HG02642 (cell line): Measurements from ENCODE around the gene SYPL1.

ENCODE experiments used
- ATAC-seq: cut with Tn5 transposase; IDR thresholded peaks from one replicate; pipeline ENCODE4 v1.9.1; 2021; ENCODE audit warnings: mild to moderate bottlenecking; ENCODE audit not compliant: unreplicated experiment, poor library complexity

SYPL1 gene

DNA sequence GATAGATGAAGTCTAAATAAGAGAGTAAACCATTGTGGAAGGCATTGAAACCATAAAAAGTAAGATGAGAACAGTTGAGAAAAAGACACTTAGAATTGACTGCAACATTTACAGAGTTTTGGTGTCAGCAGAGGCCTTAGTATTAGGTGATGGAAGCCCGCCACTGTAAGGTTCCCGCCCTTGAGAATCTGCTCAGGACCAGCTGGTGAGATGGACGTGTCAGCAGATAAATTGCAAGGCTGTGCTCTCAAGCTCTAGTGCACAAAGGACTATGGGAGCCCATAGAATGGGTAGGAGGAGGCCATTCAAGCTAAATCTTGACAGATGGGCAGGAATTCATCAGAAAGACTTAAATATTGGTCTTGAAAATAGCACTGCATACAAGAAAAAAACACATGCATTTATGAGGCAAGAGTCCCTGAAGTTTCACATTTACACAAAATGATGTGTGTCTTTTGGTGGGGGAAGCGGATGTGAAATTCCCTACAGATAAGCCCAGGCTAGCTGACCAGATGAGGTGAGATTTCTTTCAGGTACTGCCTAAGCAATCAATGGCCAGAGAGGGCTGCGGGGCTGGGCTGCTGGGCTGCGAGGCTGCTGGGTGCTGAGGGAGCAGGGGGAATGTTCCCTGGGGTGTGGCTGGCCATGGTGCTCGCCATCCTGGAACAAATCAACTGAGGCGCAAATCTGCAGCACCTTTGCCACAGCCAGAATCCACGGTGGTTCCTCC lies 42.5 kb downstream of the SYPL1 start:
- no peak for ATAC-seq

DNA sequence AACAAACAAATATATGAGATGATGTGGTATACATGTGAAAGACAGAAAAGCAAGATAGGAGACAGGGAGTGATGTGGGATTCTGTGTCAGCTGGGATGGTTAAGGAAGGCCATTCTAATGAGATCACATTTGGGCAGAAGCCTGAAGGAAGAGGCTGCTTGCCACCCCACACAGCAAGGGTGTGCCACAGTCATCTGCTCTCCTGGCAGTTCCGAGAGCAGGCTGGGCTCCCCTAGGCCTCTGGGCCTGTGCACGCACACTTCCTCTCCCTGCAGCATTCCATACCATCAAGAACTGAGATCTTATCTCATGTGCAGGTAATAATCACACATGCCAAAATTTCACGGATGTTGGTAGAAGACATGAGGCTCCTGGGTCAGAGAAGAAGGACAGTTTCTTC lies 43.1 kb downstream of the SYPL1 start:
- no peak for ATAC-seq

DNA sequence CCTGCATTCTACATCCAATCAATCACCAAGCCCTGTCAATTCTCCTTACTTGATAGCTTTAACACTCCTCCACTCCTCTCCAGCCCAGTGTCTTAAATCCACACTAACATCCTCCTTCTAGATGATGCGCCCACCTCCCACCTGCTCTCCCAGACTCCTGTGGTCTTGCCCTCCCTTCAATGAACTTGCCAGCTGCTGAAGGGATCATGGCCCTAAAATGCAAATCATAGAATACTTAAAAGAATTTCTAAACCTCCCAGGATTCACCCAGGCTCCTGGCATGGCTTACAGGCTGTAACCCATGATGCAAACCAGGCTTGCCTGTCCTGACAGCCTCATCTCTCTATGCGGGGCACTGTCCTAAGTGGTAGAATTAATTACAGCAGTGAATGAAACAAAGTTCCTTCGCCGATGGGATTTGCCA lies 43.6 kb downstream of the SYPL1 start:
- ATAC-seq, result no peak

DNA sequence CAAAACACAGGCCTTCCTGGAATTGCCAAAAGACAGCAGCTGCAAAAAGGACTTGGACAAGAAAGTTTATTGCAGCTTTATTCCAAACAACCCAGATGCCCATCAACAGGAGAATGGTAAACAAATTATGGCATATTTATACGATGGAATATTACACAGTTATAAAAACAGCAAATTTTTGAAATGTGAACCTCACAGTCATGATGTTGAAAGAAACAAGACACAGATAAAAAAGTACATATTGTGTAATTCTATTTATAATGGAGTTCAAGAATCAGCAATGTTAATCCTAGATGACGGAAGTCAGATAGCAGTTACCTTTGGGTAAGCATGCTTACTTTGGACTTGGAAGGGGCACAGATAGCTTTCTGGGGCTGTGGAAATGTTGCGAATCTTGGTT lies 44.4 kb downstream of the SYPL1 start:
- no peak for ATAC-seq

DNA sequence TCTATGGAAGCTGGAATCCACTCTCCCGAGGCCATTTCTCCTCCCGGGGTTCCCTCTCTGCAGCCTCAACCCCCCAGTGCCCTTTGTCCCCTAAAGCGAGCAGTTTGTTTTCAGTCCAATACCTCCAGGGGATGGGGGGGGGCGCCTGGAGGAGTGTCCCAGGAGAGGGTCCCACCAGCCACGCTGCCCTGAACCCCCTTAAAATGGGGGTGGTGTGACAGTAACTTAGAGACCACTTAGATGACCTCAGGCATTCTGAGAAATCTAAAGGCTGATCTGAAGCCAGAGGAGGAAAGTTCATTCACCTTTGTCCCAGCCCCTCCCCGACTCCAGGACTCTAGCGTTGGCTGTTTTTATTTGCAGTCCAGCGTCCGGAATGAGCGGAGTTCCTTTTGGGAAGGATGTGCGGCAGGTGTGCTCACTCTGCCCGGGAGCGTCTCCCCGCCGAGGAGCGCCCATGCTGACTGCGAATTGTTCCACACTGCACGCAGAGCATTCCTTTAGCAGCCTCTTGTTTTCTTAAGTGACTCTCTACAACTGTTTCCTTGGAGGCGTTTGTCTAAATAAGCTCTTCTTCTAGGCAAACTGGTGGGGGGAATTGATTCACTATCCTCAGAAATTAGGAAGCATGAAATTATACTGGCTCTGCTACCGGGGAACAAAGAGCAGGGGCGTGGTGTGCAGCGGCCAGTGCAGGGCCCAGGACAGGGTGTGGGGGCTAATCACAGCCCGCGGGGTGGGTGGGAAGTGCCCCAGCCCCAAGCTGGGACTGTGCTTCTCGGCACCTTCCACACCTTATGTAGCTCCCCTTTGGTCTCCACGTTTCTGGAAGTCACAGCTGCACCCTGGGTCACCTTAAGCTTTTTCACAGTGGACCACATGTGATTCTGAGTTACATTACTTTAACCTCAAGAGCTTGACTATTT lies 46.3 kb downstream of the SYPL1 start:
- no peak for ATAC-seq

DNA sequence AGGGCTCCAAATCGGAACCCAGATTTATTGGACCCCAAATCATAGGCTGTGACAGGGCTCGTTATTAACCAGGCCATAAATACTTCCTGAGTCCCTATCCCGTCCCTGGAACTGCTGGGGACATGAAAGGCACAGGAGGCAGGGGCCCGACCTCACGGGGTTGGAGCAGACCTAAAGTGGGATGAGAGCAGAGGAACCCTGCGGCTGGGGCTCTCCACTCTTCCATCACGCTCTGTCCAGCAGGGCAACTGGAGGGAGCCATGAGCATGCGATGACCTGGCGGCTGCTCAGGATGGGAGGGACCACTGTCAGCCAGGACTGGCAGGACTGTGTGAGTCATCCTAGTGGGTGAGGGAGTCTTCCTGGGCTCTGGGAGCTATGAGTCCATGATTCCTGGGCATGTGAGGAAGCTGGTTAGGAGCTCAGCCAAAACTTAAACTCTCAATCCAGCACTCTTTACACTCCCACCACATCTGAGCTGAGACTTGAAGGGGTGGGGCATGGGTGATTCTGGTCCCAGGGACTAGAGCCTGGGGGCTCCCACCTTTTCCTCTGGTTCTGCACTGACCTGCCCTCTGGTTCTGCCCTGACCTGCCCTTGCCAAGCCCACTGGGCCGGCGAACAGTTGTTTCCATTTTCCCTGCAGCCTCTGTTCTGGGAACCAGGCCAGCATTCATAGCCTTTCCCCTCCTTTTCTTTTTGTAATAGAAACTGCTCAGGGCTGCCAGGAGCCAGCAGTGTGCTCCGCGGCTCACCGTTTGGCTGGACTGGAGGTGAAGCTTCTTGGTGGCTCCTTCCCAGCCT lies 47.1 kb downstream of the SYPL1 start:
- no peak for ATAC-seq

DNA sequence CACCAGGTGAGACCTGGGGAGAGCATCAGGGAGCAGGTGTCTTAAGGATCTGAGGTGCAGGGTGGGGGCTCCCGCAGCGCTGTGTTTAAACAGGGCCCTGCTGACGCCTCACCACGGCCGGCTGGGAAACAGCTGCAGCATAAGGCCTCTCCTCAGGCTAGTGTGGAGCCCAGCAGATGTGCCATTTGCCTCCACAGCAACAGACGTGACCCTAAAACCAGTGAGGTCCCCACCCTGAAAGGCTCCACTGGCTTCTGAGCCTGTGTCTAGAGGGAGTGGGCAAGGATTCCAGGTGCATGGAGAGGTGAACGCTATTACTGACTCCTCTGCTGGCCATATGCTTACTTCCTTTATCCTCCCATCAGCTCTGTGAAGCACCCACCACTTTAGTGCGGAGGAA lies 47.8 kb downstream of the SYPL1 start:
- ATAC-seq, result no peak

DNA sequence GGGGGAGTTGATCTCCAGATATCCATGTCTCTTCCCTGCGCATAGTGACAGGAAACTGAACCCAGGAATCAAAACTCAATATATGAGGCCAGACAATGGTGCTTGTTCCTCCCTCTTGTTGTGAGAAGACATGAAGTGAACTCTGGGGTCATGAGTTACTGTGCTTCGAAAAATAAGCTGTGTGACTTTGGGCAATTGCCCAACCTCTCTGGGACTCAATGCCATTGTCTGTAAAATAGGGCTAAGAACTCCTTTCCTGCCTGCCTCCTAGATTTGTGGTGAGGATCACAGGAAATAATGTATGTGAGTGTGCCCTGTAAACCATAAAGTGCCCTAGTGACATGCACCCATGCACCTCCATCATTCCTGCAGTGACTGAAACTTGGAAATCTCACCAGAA lies 48.4 kb downstream of the SYPL1 start:
- ATAC-seq, result no peak

DNA sequence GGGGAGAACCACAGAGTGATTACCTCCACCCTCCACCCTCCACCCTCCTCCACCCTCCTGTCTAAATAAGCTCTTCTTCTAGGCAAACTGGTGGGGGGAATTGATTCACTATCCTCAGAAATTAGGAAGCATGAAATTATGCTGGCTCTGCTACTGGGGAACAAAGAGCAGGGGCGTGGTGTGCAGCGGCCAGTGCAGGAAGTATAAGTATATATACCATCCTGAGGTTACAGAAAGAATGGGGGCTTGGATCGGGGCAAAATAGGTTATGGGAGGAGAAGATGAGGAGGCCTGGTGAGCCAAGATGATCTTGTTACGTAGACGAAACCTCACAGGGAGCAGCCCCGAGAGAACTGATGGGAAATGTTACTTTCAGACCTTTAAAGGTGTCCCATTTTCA lies 49.1 kb downstream of the SYPL1 start:
- ATAC-seq, result no peak

DNA sequence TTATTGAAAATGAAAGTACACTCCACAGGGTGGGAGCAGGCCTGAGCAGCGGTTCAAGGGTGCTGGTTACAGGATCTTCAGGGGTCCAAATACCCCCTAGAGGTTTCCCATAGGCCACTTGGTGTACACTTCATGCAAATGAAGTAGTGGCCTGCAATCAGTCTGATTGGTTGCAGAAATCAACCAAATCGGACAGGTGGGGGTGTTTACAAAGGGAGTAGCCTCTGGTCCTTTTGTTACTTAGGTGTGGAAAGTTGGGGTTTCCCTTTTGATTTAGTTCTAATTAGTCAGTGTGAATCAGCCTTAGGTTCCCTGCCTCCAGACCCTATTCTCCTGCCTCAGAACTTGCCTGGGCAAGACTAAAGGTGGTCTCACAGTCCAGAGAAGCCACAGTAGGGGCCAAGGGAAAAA lies 49.6 kb downstream of the SYPL1 start:
- ATAC-seq, result no peak

DNA sequence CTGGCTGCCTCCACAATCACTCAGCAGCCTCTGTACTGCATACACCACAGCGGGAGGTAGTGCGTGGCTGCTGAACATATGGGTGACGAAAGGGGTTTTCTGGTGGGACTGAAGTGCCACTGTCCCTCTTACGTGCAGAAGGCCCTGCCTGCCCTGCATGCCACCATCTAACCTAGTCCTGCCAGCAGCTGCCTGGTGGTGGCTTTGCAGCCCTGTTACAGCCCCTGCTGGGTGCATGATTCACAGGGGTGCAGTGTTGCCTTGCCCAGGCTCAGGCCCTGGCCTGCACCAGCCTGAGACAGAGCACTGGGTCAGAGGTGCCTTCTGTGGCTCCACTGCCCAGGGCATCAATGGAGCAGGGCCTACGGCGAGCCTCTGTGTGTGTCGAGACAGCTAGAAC lies 50.1 kb downstream of the SYPL1 start:
- ATAC-seq, result no peak

DNA sequence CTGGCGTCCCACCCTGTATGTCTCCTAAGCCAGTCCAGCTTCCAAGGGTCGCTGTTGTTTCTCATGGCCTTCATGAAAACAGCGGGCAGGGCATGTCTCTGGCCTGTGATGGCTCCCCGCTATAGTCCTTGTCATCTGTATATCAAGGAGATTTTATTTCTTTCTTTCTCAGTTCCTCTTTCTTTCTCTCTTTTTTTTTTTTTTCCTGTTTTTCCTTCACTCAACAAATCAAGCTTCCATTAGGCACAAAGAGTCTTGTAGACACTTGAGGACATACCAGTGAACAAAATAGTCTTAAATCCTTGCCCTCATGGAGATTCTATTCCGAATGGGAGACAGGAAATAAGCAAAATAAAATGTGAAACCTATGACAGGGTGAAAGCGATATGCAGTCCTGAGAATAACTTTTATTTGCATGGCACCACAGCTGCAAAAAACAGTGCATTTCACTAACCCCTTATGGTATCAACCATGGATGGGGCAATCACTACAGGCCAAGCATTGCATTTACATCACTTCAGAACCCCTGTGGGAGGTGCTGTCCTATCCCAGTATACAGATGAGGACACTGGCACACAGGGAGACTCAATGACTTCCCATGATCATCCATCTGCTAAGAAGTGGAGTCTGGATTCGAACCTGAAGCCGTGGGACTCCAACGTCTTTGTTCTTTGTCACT lies 50.7 kb downstream of the SYPL1 start:
- peak; percentile 38 for ATAC-seq

DNA sequence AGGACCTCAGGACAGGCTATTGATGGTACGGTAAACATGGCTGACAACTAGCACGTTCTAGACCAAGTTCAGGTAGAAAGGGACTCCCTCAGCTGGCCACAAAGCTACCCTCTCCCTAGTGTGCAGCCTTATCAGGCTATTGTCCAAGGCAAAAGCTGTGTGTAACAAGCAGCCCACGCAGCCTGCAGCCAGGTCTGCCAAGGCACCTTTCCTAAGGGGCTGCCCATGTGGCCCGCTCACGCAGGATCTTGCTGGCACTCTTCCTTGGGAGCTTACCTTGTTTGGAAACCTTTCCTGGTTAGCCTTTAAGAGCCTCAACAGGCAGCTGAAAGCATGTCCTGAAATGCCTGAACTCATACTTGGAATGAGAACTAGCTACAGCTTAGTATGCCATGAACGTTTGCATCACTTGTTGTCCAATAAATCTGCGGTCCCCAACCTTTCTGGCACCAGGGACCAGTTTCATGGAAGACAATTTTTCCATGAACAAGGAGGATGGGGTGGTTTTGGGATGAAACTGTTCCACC lies 51.7 kb downstream of the SYPL1 start:
- no peak for ATAC-seq

DNA sequence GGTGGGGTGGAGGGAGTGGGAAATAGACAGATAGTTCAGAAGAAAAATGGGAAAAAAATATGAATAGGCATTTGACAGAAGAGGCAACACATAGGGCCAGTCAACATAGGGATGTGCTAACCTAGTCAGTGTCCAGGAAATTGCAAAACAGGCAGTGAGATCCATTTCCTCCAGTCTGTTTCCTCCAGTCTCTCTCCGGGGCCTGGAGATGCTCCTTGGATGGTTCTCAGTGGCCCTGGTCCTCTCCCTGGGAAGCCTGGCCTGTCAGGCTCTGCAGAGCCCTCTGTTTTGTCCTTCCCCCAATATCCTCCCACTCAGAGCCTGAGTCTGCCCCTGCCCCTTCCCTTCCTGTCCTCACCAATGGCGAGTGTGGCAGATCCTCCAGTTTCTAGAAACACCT lies 52.6 kb downstream of the SYPL1 start:
- ATAC-seq, result no peak

DNA sequence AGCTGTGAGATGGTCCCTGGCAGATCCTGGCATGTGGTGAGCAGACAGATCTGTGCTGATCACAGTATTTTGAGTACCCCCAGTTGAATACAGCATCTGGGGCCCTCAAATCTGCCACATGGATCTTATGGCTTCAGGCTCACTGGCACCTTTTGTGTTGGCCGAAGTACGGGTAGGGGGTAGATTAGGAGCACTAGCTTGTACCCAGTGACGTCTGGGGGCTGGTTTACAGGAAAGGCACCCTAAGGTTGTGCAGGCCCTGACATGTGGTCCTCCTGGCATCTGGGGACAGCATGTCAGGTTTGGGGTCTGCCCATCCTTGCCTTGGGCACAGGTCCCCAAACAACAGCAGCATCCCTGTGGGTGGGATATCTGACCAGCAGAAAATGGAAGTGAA lies 53.2 kb downstream of the SYPL1 start:
- no peak for ATAC-seq

DNA sequence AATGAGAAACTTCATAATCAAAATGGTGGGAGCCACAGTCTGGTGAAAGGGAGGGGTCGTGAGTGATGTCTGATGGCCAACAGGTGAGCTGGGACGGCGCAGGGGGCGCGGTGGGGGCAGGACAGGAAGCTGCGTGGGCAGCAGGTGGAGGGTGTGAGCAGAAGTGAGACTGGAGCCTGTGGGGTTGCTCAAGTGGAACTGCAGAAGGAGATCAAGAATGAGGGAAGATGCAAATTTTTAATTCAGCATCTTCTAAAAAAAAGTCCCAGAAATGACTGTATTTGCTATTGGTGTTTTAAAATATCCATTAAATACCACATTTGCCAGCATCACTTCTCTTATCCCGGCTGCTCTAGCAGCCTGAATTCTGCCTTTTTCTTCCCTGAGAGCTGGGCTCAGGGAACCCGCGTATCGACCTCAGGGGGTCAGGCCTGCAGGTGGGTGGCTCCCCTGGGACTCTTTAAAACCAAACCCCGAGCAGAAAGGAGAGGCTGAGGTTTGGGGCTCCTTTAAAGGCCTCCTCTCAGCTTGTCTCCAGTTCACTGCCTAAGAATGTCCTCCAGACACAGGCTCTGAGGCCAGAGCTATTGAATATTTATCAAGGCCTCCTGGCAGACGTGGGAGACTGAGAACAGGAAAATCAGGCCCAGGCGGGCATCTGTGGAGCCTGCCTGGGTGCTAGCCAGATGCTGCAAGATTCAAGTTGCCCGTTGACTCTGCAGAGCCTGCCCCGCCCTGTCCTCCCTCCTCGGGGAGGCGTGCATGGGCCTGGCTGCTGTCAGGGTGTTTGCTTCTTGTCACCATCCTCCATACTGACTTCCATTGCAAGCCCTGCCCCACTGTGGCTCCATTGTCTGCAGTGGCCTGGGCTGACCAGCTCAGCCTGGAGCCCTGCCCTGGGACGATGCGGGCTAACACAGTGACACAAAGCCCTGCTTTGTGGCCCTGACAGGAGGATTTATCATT lies 53.9 kb downstream of the SYPL1 start:
- ATAC-seq, result peak; percentile 62

DNA sequence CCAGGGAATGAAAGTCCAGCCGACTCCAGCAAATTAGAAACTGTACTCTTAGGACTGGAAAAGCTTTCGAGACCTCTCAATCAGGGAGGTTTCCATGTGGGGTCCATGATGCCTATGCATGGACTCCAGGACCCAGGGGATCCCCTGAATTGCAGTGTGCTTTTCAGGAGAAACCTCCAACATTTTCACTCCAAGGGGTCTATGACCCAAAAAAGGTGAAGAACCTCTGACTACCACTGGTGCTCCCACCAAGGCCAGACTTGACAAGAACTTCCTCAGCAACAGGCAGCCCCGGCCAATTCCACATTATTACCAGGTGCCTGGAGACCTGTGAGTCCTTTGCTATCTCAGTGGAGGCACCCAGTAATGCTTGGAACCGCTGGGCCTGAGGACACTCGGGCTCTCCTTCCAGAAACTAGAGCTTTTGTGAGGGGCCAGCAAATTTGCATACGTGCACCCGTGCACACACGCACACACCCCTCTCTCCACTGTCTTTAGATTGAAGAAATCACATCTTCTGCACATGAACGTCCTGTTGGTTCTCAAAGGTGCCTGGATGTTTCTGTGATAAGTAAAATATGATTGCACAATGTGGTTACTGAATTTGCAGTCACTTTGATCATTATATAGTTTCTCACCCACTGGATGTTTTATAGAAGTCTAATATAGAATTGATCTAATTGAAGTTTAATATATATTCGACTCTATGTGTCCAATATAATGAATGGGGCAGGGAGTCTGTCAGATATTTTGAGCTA lies 54.7 kb downstream of the SYPL1 start:
- no peak for ATAC-seq

DNA sequence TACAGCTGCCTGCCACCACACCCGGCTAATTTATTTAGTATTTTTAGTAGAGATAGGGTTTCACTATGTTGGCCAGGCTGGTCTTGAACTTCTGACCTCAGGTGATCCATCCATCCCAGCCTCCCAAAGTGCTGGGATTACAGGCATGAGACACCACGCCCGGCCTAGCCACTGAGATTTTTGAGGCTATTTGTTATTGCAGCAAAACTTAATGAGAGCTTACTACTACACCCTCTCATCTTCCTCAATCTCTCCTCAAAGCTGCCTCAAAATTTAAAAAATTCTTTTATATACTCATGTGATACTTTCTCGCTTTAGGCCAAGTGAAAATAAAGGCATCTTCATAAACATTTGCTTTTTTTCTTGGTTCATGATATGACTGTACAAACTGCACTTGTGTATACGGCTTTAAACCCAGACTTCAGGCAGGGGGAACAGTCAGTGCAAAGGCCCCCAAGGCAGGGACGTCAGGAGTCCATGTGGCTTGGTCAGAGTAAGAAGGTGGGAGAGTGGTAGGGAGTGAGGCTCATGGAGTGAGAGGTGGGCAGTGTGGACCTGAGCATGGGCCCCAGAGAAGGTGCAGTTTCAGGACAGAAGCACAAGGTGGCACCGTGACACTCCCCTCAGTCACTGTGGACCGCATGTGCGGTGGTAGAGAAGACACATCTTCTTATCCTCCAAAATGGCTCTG lies 55.5 kb downstream of the SYPL1 start:
- ATAC-seq, result peak; percentile 45
